Measurements from ENCODE around the gene DBH.
"Not testable (repeated sequence)": the region's sequence is repeated elsewhere in the genome, so short reads cannot be mapped to it uniquely, and the experiment has no call there.

Gene DBH

GRCh38 chr9:133604856-133605255 is 31.3 kb upstream of the DBH start:
- DNase-seq = no peak

DNA sequence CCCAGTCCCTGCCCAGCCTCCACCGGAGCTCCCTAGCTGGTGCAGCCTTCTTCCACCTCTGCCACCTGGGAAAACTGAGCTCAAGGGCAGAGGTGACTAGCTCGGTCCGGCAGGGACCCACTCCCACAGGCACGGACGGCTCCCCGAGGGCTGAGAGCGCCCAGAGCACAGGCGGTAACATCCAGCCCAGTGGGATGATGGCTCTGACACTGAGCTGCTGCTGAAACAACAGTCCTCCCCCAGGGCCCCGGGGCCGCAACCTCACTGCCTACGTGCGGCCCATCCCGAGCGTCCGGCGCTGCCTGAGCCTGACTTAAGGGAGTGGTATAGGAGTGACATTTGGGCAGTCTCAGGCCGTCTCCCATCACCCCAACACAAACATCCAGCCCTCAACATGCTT is 30.7 kb upstream of the DBH start:
- DNase-seq = no peak

- DNase-seq = peak; percentile 43
Measured at GRCh38 chr9:133605856-133606707, 30.1 kb upstream of the DBH start.

DNA sequence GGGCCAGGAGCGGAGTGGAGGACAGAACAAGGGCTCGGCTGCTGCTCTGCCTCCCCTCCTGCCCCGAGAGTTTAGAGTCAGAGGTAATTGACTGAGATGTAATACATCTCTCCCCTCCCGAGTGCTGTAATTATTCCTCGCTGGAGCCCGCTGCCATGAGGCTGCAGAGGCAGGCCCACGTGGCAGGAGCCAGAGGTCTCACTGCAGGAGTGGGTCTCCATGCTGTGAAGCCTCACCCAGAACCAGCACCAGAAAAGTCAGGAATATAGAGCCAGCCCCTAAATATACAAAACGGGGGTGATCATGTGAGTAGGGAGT is 29.5 kb upstream of the DBH start:
- no peak for DNase-seq

DNA sequence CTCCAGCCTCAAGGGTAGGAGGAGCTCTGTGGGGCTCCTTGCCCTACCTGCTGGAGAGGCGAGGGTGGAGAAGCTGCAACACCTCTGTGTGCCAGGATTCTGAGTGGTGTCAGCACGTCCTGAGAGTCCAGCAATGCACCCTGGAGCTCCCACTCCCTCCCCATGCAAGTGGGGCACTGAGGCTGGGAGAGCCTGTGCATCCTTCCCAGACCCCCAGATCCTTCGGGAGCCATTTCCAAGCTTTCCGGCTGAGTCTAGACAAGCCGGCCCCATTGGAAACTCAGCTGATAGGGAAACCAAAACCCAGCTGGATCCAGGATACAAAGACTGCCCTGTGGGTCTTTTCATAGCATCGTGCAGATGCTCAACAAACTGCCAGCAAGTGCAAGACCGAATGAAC is 28.8 kb upstream of the DBH start:
- no peak for DNase-seq

- no peak for DNase-seq
Measured at GRCh38 chr9:133607976-133608375, 28.2 kb upstream of the DBH start.

GRCh38 chr9:133608382-133608781 is 27.8 kb upstream of the DBH start:
- no peak for DNase-seq

DNA sequence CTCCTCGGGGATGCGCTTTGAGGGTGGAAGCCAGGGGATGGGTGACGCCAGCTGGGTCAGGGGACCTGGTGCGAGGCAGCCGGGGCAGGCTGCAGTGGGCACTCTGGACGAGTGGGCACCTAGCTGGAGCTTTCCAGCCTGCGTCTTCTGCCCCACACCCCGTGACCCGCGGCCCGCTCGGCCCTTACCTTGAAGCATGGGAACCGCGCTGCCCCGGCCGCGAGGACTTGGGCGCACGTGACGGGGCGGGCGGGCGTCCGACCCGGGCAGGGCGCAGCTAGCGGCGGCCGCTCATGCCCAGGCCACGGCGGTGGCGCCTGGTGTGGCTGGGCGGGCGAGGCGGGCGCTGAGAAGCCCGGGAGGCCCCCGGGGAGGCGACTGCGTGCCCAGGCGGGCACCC is 27.3 kb upstream of the DBH start:
- no peak for DNase-seq

GRCh38 chr9:133609311-133610098 is 26.7 kb upstream of the DBH start, which contains the start of gene FAM163B:
Gene FAM163B (minus strand): TSS chr9:133609389. CDS start chr9:133580223, 29,166 bp downstream.
- peak; percentile 78 for DNase-seq

DNA sequence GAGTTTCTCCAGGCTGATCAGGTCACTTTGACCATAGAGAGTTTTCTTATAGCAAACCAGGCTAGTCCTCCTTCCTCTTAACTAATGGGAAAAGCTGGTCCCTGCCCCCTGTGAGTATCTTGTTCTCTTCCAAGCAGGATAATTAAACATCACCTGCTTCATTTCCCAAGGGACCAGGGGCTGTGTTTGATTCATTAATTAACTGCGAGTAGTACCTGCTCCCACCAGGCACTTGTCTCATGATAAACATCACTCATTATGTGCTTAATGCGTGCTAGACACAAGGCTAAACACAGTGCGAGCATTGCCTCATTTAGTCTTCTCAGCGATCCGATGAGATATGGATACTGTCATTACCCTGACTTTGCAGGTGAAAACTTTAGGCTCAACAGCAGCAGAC is 25.3 kb upstream of the DBH start:
- no peak for DNase-seq

DNA sequence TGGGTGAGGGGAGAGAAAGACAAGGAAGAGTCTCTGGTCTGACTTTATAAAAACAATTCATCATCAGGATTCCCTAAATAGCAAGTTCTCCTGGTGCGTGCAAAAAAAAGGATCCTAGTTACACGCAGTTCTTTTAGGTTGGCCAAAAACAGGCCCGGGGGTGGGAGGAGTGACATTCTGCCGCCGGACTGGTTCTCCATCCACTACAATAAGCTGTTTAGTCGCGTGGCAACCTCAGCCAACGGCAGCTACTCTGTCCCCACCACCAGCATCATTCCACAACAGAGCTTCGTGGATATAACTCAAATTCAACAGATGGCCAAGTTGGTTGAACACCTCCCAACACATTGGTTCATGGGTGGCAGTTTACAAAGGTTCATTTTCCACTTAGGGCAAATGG is 24.1 kb upstream of the DBH start:
- no peak for DNase-seq

- DNase-seq = no peak
Measured at GRCh38 chr9:133612816-133613215, 23.3 kb upstream of the DBH start.

DNA sequence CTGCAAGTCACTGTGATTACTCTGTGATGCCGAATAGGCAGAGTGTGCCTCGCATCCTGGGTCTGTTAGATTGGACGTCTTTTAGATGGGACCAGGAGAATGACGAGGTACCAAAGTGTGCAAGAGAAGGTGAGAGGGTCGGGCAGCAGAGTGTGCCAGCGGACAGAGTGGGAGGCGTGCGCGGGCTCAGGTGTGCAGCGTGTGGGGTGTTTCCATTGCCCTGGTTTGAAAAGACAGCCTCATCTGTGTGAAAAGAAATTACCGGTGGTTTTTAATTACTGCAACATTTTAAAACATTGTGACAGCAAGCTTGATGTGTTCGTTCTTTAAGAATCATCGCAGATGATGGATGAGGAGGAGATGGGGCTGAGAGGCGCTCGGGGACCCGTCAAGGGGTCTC is 22.7 kb upstream of the DBH start:
- DNase-seq = no peak

- DNase-seq = no peak
Measured at GRCh38 chr9:133614056-133614455, 22.1 kb upstream of the DBH start.

GRCh38 chr9:133614678-133615077 is 21.5 kb upstream of the DBH start:
- DNase-seq = no peak

DNA sequence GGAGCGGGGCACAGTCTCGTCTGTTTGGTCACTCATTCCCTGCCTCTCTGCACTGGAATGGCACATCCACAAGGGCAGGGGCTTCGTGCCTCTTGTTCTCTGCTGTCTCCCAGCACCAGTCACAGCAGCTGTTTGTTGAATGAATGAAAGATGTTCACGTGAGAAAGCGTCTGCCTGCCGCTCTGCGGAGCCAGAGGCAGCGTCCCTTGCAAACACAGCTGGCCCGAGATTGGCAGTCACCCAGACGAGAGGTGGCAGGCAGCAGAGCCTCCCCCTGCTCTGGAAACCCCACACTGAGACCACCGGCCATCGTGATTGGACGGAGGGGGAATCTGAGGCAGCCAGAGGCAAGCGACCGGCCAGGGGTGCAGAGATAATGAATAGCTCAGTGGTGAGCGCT is 21.0 kb upstream of the DBH start:
- no peak for DNase-seq

DNA sequence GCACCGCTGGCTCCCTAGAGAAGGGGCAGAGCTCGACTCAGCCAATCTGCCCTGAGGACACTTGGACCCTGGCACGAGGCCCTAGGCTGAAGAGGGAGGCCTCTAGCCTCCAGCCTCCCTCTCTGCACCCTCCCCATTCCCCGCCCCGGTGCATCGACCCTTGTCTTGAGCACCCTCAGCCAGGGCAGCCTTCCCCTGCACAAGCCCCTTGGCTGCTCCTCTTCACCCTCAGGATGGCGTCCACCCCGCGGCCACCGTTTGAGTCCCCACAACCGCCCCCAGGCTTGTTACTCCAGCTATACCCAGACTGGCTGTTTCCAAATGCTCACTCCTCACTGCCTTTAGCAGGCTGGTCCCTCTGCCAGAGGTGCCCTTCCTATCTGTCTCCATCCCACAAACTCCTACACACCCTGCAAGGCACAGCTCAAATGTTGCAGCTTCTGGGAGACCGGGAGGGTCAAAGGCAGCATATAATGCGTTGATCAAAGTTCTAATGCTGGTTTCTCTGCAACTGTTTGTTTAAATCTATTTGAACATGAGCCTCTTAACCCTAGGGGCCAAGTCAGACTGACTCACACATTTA is 20.5 kb upstream of the DBH start:
- no peak for DNase-seq

- DNase-seq = no peak
Measured at GRCh38 chr9:133616643-133617405, 19.3 kb upstream of the DBH start.

- DNase-seq = no peak
Measured at GRCh38 chr9:133618726-133619125, 17.4 kb upstream of the DBH start.

GRCh38 chr9:133619791-133620190 is 16.4 kb upstream of the DBH start:
- DNase-seq = no peak

GRCh38 chr9:133621725-133622267 is 14.4 kb upstream of the DBH start:
- no peak for DNase-seq

- no peak for DNase-seq
Measured at GRCh38 chr9:133622555-133622954, 13.6 kb upstream of the DBH start.

GRCh38 chr9:133626008-133626407 is 10.2 kb upstream of the DBH start:
- not testable (repeated sequence) for DNase-seq

All from right hindlimb (tissue), 1 donor.